Trophoblast cell (in vitro differentiated cells and primary cell): Measurements from ENCODE around the gene KCNA2.

Experiments
- DNase-seq, 2 donors: peaks; one replicate each; pipeline ENCODE4 v3.0.0-alpha.2; 2016
- H2AFZ ChIP-seq: 2 replicates; pipeline ENCODE4 v1.6.1; 2013; ENCODE audit warnings: low read length, moderate library complexity, mild to moderate bottlenecking; ENCODE audit not compliant: insufficient read depth, poor library complexity
- H2AK5ac ChIP-seq: 2 replicates; pipeline ENCODE4 v1.6.1; 2013; ENCODE audit warnings: mild to moderate bottlenecking, low read length
- H2BK120ac ChIP-seq: 2 replicates; pipeline ENCODE4 v1.6.1; 2013; ENCODE audit warnings: low read length, mild to moderate bottlenecking, moderate library complexity; ENCODE audit not compliant: insufficient read depth, poor library complexity
- H2BK12ac ChIP-seq: 2 replicates; pipeline ENCODE4 v1.6.1; 2013; ENCODE audit warnings: mild to moderate bottlenecking, low read length, moderate library complexity
- H2BK5ac ChIP-seq: 2 replicates; pipeline ENCODE4 v1.6.1; 2013; ENCODE audit warnings: low read length, low read depth, moderate library complexity, mild to moderate bottlenecking; ENCODE audit not compliant: poor library complexity
- H3K14ac ChIP-seq: 2 replicates; pipeline ENCODE4 v1.6.1; 2013; ENCODE audit warnings: mild to moderate bottlenecking, low read length
- H3K18ac ChIP-seq: 2 replicates; pipeline ENCODE4 v1.6.1; 2013; ENCODE audit warnings: mild to moderate bottlenecking, low read length
- H3K23ac ChIP-seq: 2 replicates; pipeline ENCODE4 v1.6.1; 2013; ENCODE audit warnings: low read length
- H3K27ac ChIP-seq: 2 replicates; pipeline ENCODE4 v1.5.1; 2013; ENCODE audit warnings: low read depth, mild to moderate bottlenecking, inconsistent platforms, low read length, moderate library complexity
- H3K27me3 ChIP-seq: 2 replicates; pipeline ENCODE4 v1.6.1; 2013; ENCODE audit warnings: inconsistent platforms, mild to moderate bottlenecking, low read length, moderate library complexity; ENCODE audit not compliant: insufficient read depth
- H3K36me3 ChIP-seq, 2 experiments: 1 replicate in 1 of 2; 2 replicates in 1 of 2; pipeline ENCODE4 v1.6.1; 2013; ENCODE audit warnings: low read length in 2 of 2, mild to moderate bottlenecking in 2 of 2, moderate library complexity in 1 of 2; ENCODE audit not compliant: insufficient read depth in 2 of 2, control insufficient read depth in 1 of 2
- H3K4ac ChIP-seq: 2 replicates; pipeline ENCODE4 v1.6.1; 2013; ENCODE audit warnings: low read depth, mild to moderate bottlenecking, low read length, moderate library complexity
- H3K4me1 ChIP-seq, 2 experiments: 1 replicate in 1 of 2; 2 replicates in 1 of 2; pipeline ENCODE4 v1.6.1; 2013; ENCODE audit warnings: low read length in 2 of 2, mild to moderate bottlenecking in 2 of 2, moderate library complexity in 1 of 2; ENCODE audit not compliant: insufficient read depth in 2 of 2, control insufficient read depth in 1 of 2
- H3K4me2 ChIP-seq: 2 replicates; pipeline ENCODE4 v1.6.1; 2013; ENCODE audit warnings: inconsistent platforms, mild to moderate bottlenecking, low read length, moderate library complexity
- H3K4me3 ChIP-seq: 2 replicates; pipeline ENCODE4 v1.5.1; 2013; ENCODE audit warnings: mild to moderate bottlenecking, low read depth, low read length, inconsistent platforms
- H3K79me1 ChIP-seq: one replicate; pipeline ENCODE4 v1.6.1; 2013; ENCODE audit warnings: low read length
- H3K79me2 ChIP-seq: 2 replicates; pipeline ENCODE4 v1.6.1; 2013; ENCODE audit warnings: low read length, mild to moderate bottlenecking; ENCODE audit not compliant: control insufficient read depth, insufficient read depth, poor library complexity
- H3K9ac ChIP-seq: 2 replicates; pipeline ENCODE4 v1.6.1; 2013; ENCODE audit warnings: mild to moderate bottlenecking, low read length
- H3K9me3 ChIP-seq: 2 replicates; pipeline ENCODE4 v1.6.1; 2013; ENCODE audit warnings: low read depth, mild to moderate bottlenecking, control low read depth, inconsistent platforms, low read length; ENCODE audit not compliant: insufficient read depth
- H4K12ac ChIP-seq: 2 replicates; pipeline ENCODE4 v1.6.1; 2013; ENCODE audit warnings: low read depth, mild to moderate bottlenecking, low read length, moderate library complexity
- H4K8ac ChIP-seq: 2 replicates; pipeline ENCODE4 v1.6.1; 2013; ENCODE audit warnings: low read depth, mild to moderate bottlenecking, low read length, moderate library complexity
- H4K91ac ChIP-seq: one replicate; pipeline ENCODE4 v1.6.1; 2013; ENCODE audit warnings: low read depth, mild to moderate bottlenecking, low read length, moderate library complexity
- WGBS: extraction: QIAGEN DNeasy Blood & Tissue Kit; methylation state at CpG from one replicate; pipeline ENCODE4 v1.1.7; 2013; ENCODE audit warnings: missing lambda C conversion rate; ENCODE audit not compliant: insufficient read length, insufficient coverage; ENCODE audit errors: extremely low coverage; 5-methylcytosine and 5-hydroxymethylcytosine counted together

Gene KCNA2

DNA sequence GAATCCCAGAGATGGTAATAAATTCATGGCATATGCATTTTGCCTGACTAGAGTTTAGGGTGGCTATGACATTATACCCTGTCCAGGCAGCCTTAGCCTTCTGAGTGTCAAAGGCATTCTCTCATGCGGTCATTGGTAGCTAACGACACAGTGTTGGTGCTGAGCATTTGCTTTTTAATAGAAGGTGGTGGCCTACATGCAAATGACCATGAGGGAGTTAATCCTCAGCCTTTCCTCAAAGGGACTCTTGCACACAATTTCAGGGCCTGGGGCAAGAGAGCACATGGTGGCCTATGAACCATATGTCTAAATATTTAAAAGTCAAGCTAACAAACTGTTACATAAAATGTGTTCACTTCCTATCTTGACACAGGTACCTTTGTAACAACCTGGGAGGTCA, 56.3 kb downstream of the KCNA2 start:
- H2AK5ac ChIP-seq, result no peak overlapping the region
- WGBS, result no CpG with 5 or more reads among the region's 2 CpGs
- no peaks in the 10 kb centered on the region for H3K9me3 ChIP-seq
- no peak overlapping the region for H2BK5ac ChIP-seq
- H3K4ac ChIP-seq, result no peak overlapping the region
- H3K18ac ChIP-seq, result no peak overlapping the region
- no peak overlapping the region for H2AFZ ChIP-seq
- peaks cover 1% of the 10 kb centered on the region for H3K27me3 ChIP-seq
- H3K36me3 ChIP-seq, result no peaks in the 10 kb centered on the region
- no peaks in the 10 kb centered on the region for H3K79me1 ChIP-seq
- no peaks in the 10 kb centered on the region for H3K4me1 ChIP-seq
- no peak for DNase-seq
- no peak overlapping the region for H3K9ac ChIP-seq
- no peak overlapping the region for H3K14ac ChIP-seq
- no peak overlapping the region for H4K12ac ChIP-seq
- H2BK120ac ChIP-seq, result no peak overlapping the region
- H3K4me2 ChIP-seq, result no peak overlapping the region
- H3K4me3 ChIP-seq, result no peak overlapping the region
- H4K8ac ChIP-seq, result no peak overlapping the region
- H3K27ac ChIP-seq, result no peak overlapping the region
- H3K79me2 ChIP-seq, result no peaks in the 10 kb centered on the region
- H3K23ac ChIP-seq, result no peak overlapping the region
- H4K91ac ChIP-seq, result no peak overlapping the region
- H2BK12ac ChIP-seq, result no peak overlapping the region

DNA sequence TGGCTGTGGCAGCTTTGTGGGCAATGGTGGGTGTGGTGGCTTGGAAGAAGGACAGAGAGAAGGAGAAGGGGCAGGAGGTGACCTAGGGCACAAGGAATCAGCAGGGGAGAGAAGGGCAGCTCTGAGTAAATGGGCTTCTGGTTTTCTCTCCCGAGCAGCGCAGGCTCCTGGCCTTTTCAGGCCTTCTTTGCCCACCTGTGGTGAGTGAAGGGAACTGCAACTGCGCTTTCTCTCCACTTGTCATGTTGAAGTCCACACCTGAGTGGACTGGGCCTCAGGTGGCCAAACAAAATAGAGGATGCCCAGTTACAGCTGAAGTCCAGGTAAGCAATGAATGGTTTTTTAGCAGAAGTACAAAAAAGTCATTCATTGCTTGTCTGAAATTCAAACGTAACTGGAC, 57.8 kb downstream of the KCNA2 start:
- no peak overlapping the region for H2AFZ ChIP-seq
- no peaks in the 10 kb centered on the region for H3K79me1 ChIP-seq
- no peaks in the 10 kb centered on the region for H3K27me3 ChIP-seq
- no peak overlapping the region for H3K4ac ChIP-seq
- no peak overlapping the region for H3K9ac ChIP-seq
- H3K18ac ChIP-seq, result no peak overlapping the region
- no peak overlapping the region for H3K23ac ChIP-seq
- no peak overlapping the region for H2BK120ac ChIP-seq
- H2AK5ac ChIP-seq, result no peak overlapping the region
- no peak overlapping the region for H4K91ac ChIP-seq
- no peaks in the 10 kb centered on the region for H3K79me2 ChIP-seq
- H3K4me3 ChIP-seq, result no peak overlapping the region
- no peak overlapping the region for H3K14ac ChIP-seq
- no CpG with 5 or more reads among the region's 4 CpGs for WGBS
- no peak overlapping the region for H3K27ac ChIP-seq
- H4K8ac ChIP-seq, result no peak overlapping the region
- no peak overlapping the region for H2BK5ac ChIP-seq
- peak; percentile 18 to 73 for DNase-seq
- no peaks in the 10 kb centered on the region for H3K9me3 ChIP-seq
- H3K4me2 ChIP-seq, result no peak overlapping the region
- no peaks in the 10 kb centered on the region for H3K36me3 ChIP-seq
- no peaks in the 10 kb centered on the region for H3K4me1 ChIP-seq
- H4K12ac ChIP-seq, result no peak overlapping the region
- no peak overlapping the region for H2BK12ac ChIP-seq

DNA sequence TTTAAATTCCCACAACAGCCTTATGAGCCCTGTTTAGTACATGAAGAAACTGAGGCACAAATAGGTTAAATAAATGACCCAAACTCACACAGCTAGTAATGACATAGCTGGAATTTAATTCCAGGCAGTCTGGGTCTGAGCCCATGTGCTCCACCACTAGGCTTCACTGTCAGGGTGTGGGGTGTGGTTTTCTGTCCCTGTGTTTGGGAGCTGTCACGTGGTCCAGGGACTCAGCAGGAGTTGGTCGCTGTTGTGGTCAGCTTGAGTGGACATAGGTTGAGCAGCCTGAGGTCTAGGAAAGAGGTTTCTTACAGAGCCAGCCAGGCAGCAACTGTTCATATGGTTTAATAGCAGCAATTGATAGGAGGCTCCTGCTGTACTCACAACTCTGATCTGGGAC, 59.1 kb downstream of the KCNA2 start:
- Histone ChIP-seq H2BK120ac (no peak overlapping the region), H3K4me2 (no peak overlapping the region), H3K4me1 (no peaks in the 10 kb centered on the region), H2AK5ac (no peak overlapping the region), H3K27ac (no peak overlapping the region), H3K9me3 (no peaks in the 10 kb centered on the region), H3K79me1 (no peaks in the 10 kb centered on the region), H2BK12ac (no peak overlapping the region), H3K79me2 (no peaks in the 10 kb centered on the region), H3K9ac (no peak overlapping the region), H3K23ac (no peak overlapping the region), H3K4me3 (no peak overlapping the region), H3K4ac (no peak overlapping the region), H4K91ac (no peak overlapping the region), H2AFZ (no peak overlapping the region), H3K27me3 (no peaks in the 10 kb centered on the region), H3K14ac (no peak overlapping the region), H4K8ac (no peak overlapping the region), H3K36me3 (no peaks in the 10 kb centered on the region), H3K18ac (no peak overlapping the region), H4K12ac (no peak overlapping the region), H2BK5ac (no peak overlapping the region)
- DNase-seq, result no peak
- WGBS, result no CpG with 5 or more reads among the region's 2 CpGs

GRCh38 chr1:110545492-110545891, 60.7 kb downstream of the KCNA2 start:
- Histone ChIP-seq H3K4me2 (no peak overlapping the region), H2BK120ac (no peak overlapping the region), H4K12ac (no peak overlapping the region), H3K23ac (no peak overlapping the region), H3K18ac (no peak overlapping the region), H3K27ac (no peak overlapping the region), H4K8ac (no peak overlapping the region), H3K36me3 (no peaks in the 10 kb centered on the region), H3K9ac (no peak overlapping the region), H3K79me1 (no peaks in the 10 kb centered on the region), H3K14ac (no peak overlapping the region), H3K4me3 (no peak overlapping the region), H3K9me3 (no peaks in the 10 kb centered on the region), H2AFZ (no peak overlapping the region), H2BK12ac (no peak overlapping the region), H2BK5ac (no peak overlapping the region), H4K91ac (no peak overlapping the region), H3K4me1 (no peaks in the 10 kb centered on the region), H3K79me2 (no peaks in the 10 kb centered on the region), H2AK5ac (no peak overlapping the region), H3K4ac (no peak overlapping the region), H3K27me3 (no peaks in the 10 kb centered on the region)
- DNase-seq, result no peak
- WGBS, result no CpG with 5 or more reads among the region's 2 CpGs
